ENCODE data around the gene SPEG.

DNA sequence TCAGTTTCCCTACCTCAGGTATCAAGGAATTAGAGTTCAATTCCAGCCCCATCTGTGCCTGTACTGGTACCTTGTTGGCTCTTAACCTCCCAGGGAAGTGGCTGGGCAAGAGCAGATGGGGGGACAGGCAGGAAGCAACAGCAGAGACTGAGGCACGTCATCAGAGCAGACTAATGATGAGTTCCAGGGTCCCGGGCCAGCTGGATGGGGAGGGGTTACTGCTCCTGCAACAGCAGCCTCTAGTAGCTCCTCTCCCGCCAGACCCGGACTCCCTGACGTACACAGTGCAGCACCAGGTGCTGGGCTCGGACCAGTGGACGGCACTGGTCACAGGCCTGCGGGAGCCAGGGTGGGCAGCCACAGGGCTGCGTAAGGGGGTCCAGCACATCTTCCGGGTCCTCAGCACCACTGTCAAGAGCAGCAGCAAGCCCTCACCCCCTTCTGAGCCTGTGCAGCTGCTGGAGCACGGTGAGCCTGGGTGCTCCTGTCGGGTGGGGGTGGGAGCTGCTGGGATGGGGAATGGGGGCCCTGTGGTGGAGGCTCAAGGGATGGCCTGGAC, 38.1 kb downstream of the SPEG start:
- TF ChIP-seq, protein P1, sequence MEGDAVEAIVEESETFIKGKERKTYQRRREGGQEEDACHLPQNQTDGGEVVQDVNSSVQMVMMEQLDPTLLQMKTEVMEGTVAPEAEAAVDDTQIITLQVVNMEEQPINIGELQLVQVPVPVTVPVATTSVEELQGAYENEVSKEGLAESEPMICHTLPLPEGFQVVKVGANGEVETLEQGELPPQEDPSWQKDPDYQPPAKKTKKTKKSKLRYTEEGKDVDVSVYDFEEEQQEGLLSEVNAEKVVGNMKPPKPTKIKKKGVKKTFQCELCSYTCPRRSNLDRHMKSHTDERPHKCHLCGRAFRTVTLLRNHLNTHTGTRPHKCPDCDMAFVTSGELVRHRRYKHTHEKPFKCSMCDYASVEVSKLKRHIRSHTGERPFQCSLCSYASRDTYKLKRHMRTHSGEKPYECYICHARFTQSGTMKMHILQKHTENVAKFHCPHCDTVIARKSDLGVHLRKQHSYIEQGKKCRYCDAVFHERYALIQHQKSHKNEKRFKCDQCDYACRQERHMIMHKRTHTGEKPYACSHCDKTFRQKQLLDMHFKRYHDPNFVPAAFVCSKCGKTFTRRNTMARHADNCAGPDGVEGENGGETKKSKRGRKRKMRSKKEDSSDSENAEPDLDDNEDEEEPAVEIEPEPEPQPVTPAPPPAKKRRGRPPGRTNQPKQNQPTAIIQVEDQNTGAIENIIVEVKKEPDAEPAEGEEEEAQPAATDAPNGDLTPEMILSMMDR (conservative IDR thresholded peaks at IDR 0.05), result no peak
- TF ChIP-seq ZFX (IDR thresholded peaks at IDR 0.05), result no peak

Data from C4-2B (cell line).